Raji (cell line): ENCODE results near the gene CROT.

Source experiments
- POLR2A ChIP-seq: IDR thresholded peaks from 2 replicates; pipeline ENCODE4 v1.6.1; 2011; ENCODE audit warnings: low read depth, low read length, control low read depth; ENCODE audit not compliant: insufficient read depth

CROT gene

DNA sequence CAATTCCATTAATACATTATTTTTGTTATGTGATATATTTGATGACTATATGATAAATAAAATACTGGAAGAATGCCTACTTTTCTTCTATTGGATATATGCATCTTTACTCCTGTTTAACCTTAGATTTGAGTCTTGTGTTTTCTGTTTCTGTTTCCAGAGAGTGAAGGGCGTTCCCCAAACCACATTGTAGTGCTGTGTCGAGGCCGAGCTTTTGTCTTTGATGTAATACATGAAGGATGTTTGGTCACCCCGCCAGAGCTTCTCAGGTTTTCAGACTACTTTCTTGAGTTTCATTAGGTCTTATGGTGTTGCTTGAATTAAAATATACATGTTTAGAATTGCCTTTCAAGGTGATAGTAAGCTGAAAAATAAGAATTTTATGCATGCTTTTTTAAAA lies 23.8 kb downstream of the CROT start:
- no peak for TF ChIP-seq POLR2A

DNA sequence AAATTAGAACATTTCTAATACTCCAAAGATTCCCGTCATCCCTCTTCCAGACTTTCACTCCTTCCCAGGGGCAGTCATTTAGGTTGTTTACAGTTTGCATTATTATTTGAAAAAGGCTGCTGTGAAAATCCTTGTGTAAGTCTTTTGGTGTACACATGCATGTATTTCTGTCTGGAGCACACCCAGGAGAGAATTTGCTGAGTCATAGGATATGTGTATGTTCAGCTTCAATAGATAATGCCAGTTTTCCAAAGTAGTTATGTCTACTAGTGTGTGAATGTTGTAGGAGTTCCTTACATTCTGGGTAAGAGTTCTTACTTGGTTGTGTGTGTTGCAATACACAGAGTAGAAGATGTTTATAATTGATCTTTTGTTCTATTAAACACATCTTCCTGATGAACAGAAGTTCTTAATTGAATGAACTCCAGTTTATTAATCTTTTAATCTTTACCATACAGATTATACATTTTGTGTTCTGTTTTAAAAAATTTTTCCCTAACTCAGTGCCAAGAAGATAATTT lies 25.3 kb downstream of the CROT start:
- TF ChIP-seq POLR2A: no peak

DNA sequence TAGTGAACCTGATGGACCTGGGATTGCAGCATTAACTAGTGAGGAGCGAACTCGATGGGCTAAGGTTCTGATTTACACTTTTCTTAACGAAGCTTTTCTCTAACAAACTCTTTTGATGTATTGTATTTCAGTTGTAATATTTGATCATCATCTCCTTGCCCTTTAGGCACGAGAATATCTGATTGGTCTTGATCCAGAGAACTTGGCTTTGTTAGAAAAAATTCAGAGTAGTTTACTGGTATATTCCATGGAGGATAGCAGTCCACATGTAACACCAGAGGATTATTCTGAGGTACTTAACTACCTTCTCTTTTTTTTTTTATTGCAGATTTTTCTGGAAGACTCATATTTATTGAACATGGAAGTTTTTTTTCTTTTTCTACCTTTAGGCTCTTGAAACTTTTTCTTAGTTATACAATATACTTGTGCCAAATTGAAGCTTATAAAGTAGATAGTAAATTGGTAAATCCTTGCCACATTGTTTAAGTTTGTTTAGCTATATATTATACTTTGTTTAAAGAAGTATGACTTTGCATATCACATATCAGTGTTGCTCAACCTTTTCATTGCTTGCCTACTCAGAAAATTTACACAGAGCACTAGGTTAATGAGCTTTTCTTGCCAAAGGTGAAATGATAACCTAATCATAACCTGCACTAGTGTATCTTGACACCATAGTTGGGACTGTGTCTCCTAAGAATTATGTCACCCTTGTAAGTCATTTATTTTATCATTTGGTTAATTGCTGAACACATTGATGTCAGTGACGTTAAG lies 30.4 kb downstream of the CROT start:
- no peak for TF ChIP-seq POLR2A

DNA sequence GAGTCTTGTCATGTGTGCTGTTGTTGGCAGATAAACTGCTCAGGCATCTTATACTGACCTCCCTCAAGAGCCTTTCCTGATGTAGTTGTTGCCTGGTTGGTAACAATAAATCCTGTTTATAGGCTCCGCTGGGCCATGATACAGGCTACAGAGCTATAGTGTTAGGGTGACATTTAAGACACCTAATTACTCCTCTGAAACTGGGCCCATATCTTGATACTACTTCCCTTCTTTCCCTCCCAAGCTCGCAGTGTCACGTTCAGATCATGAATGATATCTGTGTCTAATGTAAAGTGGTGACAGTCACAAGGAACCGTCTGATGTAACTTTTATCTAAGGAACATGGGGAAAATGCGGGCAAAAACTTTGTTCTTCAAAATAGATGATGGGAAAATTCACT lies 35.4 kb downstream of the CROT start:
- no peak for TF ChIP-seq POLR2A

DNA sequence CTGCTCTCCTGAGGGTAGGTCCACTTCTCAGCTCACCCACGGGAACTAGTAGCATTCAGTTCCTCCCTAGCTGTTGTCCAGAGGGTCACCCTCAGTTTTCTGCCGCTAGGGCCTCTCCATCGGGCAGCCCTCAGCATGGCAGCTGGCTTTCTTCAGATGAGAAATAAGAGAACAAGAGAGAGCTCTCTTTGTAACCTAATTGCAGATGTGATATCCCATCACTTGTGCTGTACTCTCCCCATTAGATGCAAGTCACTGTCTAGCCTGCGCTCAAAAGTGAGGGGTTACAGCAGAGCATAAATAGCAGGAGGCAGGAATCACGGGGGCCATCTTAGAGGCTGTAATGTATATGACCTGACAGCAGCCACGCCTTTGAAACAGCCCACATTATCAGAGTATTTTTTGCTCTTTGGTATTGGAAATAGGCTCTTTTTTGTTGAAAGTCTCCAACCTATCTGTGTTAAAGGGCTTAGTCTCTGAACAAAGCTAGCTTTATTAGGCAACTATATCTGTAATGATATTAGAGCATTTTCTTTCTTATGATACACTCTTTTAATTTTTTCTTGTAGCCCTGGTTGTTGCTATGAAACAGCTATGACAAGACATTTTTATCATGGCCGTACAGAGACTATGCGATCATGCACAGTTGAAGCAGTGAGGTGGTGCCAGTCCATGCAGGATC lies 45.7 kb downstream of the CROT start:
- TF ChIP-seq POLR2A: no peak

DNA sequence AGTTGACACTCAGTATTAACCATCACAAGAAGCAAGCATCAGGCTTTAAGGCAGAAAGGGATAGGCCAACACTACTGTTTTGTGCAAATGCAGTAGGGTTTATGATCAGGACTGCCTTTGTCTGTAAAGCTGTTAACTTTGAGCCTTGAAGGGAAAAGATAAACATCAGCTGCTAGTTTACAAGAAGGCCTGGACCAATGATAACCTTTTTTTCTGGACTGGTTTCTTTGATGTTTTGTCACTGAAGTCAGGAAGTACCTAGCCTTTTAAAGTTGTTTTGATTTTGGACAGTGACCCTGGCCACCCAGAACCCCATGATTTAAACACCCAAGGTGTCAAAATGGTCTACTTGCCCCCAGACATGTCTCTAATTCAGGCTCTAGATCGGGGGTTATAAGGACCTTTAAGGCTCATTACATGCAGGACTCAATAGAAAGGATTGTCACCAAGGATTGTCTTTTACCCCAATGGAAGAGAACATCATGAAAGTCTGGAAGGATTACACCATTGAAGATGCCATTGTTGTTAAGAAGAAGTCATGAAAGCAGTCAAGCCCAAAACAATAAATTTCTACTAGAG lies 50.1 kb downstream of the CROT start:
- TF ChIP-seq POLR2A: no peak

DNA sequence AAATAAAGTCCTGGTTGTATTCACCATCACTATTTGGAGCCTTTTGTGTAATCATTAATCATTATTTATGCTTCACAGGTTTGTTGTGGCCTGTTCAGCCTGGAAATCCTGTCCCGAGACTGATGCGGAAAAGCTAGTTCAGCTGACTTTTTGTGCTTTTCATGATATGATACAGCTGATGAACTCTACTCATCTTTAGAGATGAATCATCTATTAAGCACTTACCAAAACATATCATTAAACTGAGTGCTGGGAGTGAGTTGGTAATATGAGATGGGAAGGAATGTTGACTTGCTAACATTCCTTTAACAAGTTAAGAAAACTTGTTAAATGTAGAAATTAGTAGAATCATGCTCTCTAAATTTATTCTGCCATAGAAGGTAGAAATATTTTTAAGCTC lies 53.0 kb downstream of the CROT start:
- TF ChIP-seq POLR2A: no peak

DNA sequence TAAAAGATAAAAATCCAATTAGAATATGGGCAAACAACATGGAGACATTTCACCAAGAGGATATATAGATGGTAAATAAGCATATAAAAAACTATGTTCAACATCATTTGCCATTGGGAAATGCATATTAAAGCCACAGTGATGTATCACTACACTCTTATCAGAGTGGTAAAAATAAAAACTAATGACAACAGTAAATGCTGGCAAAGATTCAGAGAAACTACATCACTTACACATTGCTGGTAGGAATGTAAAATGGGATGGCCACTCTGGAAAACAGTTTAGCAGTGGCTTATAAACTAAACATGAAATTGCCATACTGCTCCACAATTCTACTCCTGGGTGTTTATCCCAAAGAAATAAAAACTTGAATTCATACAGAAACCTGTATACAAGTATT lies 59.2 kb downstream of the CROT start:
- TF ChIP-seq POLR2A: no peak

DNA sequence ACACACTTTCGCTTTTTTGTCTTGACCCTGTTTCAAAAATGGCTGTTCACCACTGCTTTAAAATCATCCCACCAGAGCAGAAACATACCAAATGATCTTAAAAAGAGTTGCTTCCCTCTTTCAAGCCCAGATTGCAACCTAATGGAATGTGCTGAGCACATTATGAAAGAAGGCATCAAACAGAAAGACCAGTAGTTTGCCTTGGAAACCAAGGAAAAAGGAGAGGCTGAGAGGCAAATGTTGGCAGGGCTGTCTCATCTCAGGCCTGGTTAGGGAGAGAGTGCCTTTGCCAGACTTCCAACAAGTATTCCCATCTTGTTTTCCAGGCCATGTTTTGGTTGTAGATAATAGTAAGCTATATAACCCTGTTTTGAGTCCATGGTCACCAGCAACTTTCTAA lies 65.7 kb downstream of the CROT start:
- TF ChIP-seq POLR2A: no peak

DNA sequence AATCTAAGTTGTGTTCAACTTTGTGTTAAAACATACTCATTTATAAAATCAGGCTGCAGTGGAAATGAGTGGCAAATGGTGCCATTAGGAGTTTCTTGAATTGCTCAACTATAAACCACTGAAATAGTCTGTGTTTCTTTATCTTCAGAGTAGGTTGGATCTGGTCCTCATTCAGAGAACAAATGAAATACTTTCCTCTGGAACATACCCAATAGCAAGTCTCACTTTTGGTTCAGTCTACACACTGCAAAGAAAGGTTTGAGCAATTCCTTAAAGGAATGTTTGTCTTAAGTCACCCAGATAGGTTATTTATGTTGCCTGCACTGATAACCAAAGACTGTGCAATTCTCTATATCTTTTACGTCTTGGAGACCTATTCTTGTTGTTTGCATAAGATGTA lies 67.6 kb downstream of the CROT start:
- TF ChIP-seq POLR2A: no peak

DNA sequence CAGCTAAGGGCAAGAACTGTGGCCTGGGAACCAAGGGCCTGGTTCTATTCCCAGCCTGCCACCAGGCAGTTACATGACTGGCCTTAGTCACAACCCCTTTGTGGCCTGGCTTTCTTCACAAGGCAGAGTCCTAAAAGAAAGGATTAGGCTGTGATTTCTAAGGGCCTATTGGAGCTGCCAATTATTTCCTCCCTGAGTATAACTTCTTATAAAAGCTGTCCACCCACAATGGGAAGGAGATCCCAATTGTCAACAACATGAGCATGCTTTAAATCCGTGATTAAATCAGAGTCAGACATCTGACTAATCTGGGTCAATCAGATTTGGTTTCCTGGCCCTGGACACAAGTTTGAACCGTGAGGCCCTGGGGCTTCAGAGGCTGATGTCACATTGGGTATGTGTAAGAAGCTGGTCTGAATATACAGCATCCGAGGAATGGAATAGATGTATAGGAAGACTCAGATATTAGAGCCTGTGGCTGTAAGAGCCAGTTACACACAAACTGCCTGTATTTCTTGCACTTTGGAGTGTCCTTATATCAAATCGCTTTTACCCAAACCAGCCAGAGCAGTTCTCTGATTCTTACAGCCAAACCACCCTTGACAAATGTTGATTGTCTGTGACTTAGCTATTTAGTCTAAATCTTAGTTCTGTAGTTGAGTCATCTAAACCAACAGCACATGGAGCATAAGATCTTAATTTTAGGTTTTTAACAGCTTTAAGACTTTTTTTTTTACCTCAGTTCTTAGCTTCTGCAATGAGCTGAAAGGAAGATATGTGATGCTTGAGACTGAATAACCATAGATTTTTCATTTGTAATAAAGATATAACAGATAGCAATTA lies 68.7 kb downstream of the CROT start:
- no peak for TF ChIP-seq POLR2A

DNA sequence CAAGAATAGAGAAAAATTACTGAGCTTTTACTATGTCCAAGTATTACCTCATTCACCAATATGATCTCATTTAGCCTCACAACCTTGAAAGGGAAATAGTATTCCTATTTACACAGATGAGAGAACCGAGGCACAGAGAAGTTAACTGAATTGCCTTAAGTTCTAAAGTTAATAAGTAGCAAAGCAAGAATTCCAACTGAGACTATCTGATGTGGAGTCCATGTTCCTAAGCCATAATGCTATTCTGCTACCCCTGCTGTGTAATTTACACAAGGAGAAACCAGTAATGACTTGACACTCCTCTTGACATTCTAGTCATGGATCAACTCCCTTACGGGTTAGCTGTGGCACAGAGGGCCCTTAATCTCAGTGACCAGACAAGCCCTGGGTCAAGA lies 69.3 kb downstream of the CROT start:
- no peak for TF ChIP-seq POLR2A

DNA sequence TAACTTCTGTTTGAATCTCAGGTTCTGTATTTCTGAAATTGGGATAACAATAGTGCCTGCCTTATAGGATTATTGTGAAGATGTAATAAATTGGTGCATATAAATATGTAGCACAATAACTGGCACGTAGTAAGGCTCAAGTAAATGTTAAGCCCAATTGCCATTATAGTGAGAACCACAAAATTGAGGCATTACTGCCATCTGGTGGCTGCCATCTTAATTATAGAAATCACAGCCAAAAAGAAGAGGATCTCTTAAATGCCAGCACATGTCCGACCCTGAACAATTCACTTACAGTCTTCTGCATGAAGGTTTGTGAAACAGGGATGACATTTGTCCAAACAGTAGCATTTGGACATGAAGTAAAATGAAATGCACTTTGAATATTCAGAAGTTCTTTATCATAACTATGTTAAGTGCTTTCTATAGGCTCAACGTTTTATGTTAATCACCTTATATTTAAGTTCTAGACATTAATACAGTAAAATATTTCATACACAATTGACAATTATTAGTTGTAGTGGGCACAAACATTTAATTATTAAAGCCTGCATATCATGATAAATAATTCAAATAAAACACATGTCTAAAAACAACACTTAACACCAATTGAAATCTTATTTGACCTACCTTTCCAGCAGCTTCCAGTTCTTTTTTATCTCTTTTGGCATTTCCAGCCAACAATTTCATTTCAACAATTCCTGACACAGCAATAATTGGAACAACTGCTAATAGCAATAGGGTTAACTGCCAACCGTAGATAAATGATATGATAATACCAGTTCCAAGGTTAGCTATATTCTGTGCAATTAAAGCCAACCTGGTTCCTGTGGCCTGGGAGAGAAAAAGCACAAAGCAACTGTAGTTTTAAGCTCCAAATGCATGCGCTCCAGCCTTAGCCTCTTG lies 71.5 kb downstream of the CROT start:
- TF ChIP-seq POLR2A: no peak

DNA sequence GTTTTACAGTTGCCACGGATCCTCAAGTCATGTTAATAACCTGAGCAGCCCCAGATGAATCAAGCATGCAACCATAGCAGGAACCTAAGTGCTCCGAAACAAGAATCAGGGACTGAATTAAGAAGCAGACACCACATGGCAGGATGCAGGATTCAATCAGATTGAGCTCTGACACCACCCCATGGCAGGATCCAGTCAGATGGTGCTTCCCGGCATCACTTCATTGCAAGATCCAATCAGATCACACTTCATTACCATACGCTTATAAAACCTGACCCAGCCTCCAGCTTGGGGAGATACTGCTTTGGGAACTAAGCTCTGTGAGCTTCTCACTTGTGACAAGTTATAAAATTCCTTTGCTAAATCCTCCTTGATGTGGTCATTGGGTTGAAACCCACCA lies 74.7 kb downstream of the CROT start:
- TF ChIP-seq POLR2A: no peak

DNA sequence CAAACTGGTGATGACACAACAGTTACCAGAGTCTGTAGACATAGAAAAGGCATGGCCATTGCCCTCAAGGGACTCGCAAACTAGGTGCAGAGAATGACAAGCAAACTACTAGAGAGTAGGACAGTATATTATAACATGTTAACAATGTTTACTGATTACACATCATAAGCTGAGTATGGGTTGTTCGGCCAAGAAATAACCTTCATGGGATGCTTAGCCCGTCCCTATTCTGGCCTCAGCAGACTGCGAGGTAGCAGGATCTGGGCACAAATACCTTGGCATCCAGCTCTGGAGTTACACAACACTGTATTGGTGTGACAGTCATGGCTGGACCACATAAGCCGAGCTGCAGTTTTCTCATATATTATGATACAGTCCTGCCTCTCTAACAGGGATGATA lies 78.6 kb downstream of the CROT start:
- TF ChIP-seq POLR2A: no peak

DNA sequence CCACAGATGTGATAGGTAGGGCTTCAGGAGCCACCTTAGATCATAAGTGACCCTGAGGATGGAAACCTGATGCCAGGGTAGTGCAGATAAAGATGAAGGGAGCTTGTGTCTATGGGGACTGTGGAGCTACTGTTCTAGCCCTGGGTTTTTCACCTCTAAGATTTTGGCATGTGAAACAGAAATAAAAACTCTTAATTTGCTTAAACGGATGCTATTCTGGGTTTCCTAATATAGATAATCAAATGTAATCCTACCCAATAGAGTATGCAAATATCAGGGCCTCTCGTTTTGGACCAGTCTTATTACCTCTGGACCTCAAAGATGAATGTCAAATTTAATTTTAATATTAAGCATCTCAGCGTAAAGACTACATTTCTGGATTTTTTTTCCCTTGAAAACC lies 80.7 kb downstream of the CROT start:
- TF ChIP-seq POLR2A: no peak
